HG03280 (cell line): ENCODE results near the gene TIMM22.
"Not testable (repeated sequence)": the region's sequence is repeated elsewhere in the genome, so short reads cannot be mapped to it uniquely, and the experiment has no call there.

Experiments
- ATAC-seq: cut with Tn5 transposase; IDR thresholded peaks from one replicate; pipeline ENCODE4 v1.9.1; 2021; ENCODE audit warnings: mild to moderate bottlenecking, moderate library complexity; ENCODE audit not compliant: unreplicated experiment

Gene TIMM22

DNA sequence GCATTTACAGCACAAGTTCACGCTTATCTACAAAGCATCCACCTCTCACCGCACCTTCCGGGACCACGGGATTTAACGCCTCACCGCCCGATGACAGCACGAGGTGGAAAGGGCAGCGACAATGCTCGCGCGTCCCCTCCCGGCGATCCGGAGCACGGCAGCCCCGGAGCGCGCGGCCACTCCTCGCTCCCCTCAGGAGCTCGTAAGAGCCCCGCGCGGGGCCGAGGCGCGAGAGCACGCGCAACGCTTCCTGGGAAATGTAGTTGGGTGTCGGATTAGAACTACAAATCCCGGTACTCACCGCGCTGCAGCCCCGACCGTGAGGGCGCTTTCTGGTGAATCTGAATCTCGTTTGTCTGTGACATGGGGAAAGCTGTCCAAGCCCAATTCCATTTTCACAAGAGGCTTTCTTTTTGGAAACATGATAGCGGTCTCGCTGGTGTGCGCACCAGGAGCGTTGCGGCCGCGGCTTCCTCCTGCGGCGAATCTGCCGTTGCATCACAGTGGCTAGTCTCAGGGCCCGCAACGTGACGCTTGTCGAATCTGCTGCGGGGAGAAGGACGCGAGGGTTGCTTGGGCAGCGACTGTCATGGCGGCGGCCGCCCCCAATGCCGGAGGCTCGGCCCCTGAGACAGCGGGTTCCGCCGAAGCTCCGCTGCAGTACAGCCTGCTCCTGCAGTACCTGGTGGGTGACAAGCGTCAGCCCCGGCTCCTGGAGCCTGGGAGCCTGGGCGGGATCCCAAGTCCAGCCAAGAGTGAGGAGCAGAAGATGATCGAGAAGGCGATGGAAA, at the start of gene TIMM22:
Gene TIMM22, plus strand, starts transcription at position 576 of the 791 bp plus-strand sequence. Its CDS starts 14 bp downstream, at position 590.
- ATAC-seq = peak; percentile 92

DNA sequence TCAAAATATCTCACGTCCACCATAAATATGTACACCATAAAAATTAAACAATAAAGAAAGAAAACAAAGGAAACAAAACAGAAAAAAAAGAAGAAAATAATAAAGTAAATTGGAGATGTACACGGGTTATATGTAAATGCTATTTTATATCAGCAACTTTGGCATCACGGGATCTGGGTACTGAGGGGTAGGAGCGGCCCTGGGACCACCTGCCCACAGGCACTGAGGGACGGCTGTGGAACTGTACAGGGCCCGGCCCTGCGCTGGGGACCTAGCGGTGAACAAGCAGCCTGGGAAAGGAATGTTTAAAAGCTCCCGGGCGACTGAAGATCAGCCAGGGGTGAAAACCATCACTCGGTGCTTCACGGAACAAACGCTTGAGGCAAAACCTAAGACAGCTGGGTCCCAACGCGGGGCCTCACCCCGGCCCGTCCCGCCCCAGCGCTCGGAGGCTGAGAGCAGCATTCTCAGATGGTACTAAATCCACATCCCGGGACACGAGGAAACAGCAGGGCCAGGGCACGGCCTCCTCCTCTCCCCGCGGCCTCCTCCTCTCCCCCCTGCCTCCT, 48.6 kb upstream of the TIMM22 start:
- ATAC-seq = no peak

DNA sequence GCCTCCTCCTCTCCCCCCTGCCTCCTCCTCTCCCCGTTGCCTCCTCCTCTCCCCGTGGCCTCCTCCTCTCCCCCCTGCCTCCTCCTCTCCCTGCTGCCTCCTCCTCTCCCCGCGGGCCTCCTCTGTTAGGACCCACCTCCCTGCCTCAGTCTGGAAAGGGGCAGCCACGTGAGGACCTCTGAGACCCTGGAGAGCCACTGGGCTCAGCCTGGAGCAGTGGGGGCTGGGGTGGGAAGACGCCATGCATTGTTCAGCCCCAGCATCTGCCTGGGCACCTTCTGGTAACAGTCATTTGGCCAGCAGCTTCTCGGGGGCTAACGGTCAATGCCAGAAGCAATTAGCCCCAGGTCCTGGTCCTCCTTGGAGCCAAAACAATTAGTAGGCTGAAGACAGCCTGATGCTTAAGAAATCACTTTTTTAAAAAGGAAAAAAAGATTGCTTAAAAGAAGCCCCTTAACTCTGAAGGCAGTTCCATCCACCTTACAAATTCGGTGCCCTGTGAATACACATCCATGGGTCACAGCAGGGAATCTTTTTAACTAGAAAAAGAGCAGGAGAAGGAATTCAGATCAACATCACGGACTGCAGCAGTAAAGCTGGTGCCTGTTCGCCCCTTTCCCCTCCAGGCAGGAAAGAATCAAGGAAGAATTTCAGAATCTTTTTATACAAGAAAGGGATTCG, 47.2 kb upstream of the TIMM22 start:
- ATAC-seq = no peak

DNA sequence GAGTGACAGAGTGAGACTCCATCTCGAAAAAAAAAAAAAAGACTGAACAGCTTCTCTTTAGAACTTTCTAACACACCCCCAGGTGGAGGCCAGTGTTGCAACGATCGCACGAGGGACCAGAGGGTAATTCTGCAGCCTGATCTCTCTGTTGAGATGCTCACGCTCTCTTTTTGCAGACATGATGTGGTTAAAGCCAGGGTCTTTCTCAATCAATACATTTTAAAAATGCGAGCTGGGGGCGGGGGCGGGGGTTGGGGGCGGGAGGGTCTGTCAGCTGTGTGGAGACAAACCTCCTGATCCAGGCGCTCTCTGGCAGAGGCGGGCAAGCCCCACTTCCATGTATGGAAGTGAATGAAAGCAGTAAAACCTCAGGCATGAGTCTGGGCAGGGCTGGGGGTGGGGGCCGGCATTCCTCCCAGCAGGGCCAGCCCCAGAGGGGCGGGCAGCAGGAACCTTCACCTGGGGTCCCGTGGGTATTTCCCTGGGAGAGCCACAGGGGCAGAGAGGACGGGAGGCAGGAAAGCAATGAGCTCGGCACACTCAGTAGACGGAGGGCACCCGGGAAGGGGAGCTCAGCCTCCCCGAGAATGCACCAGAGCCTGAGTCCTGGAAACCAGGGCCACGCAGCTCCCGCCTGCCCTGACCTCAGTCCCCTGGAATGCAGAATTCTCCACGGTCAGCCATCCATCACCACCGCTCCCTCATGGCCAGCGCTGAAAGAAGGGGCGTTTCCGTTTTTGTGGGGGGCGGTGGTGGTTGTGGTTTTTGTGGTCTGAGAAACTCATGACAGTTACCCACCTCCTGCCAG, 45.4 kb upstream of the TIMM22 start:
- no peak for ATAC-seq

DNA sequence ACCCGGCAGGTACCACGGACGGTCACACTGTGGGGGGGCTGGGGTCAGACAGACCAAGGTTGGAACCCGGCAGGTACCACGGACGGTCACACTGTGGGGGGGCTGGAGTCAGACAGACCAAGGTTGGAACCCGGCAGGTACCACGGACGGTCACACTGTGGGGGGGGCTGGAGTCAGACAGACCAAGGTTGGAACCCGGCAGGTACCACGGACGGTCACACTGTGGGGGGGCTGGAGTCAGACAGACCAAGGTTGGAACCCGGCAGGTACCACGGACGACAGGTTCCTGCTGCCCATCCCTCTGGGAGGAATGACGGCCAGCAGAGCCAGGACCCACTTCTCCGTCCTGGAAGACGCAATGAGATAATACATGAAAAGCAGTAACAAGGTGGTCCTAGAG, 44.3 kb upstream of the TIMM22 start:
- not testable (repeated sequence) for ATAC-seq

DNA sequence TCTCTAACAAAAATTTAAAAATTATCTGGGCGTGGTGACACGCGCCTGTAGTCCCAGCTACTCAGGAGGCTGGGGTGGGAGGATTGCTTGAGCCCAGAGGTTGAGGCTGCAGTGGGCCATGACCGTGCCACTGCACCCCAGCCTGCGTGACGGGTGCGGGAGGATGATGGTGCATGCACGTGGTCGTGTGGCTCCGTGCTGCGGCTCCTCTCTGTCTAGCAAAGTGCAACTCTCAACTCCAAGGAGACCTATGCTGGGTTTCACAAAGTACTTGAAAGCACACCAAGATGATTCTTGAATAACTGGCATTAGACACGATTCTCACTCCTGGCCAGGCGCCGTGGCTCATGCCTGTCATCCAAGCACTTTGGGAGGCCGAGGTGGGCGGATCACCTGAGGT, 43.2 kb upstream of the TIMM22 start:
- no peak for ATAC-seq

DNA sequence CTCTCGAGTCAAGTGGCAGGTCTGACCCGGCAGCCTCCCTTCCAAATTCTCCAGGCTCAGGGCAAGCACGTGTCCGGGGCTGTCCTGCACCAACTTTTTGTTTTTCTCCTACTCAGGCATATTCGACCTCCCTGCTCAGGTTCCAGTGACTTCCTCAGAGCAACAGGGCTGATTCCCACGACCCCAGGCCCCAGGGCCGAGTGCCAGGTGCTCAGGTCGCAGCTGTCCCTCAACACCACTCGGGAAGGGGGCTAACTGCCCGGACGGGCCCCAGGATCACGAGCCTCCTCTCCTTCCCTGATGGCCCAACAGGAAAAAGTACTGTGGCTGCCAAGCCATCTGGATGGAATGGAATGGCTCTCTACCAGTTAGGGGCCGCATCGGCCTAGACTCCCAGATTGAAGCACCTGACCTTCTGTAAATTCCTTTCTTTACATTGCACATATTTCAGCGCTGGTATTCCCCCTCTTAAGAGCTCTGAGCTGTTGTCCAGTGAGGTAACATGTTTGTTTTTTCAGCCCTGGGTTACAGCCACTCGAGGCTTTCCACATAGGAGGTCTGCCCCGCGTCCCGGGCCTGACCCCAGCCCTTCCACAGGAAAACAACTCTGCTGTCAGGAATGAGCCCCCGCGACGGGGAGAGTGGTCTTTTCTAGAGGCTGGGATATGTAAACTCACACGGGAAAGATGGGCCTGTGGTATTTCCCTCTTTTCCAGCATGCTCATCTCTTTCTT, 42.3 kb upstream of the TIMM22 start:
- ATAC-seq = no peak

DNA sequence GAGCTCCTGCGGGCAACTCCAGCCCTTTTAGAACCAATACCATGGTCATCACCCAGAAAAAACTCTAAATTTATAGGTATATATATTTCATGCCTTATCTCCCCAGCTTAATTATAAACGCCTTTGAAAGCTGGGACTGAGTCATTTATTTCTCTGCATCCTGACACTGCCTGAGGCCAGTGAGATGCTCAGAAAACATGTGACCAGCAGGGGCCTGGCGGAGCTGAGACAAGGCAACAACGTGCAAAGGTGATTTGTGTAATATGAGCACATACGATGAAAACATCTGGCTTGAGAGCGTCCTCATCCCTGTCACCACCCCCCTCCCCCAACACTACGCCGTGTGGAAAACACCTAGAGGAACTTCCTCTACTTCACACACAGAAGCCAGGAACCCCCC, 40.0 kb upstream of the TIMM22 start:
- no peak for ATAC-seq

DNA sequence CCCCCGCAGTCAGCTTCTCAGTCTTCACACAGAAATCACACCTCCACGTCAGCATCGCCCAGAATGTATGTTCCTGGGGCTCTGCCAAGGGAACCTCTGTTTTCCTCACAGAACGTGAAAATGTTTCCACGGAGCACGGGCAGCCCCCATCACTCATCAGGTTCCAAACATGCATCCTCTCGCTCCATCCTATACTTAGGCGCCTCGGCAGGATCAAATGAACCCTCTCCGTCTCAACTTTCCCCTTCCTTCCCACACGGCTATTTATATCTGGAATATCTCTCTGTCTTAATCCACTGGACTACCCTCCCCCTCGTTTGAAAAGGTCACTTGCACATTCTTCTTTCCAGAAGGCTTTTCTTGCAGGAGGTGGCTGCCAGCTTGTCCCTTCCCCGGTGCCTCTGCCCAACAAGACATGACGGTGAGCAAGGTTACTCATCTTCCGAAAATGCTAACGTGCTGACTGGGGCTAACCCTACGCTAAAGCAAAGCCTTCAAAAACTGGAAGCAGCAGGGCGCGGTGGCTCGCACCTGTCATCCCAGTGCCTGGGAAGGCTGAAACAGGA, 39.0 kb upstream of the TIMM22 start:
- ATAC-seq = no peak

DNA sequence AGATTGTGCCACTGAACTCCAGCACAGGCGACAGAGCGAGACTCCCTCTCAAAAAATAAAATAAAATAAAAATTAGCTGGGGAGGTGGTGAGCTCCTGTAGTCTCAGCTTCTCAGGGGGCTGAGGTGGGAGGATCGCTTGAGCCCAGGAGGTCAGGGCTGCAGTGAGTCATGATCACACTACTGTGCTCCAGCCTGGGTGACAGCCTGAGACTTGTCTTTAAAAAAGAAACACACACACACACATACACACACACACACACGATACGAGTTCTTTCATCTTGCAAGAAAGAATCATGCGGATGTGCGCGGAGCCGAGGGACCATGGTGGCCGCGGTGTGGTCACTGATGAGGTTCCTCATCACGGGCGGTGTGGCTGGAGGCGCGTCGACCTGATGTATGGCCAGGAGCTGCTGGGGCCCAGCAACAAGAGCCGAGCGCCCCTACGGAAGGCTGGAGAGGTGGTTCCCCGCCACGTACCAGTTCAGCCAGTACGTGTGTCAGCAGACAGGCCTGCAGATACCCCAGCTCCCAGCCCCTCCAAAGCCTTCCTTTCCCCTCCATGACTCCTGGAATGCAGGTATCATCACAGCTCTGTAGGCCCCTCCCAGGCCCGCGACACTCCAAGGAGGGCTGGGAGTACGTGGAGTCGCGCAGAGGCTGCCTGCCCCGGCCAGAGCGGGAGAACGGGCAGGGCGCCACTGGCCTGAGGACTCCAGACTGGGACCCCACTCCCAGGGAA, 38.0 kb upstream of the TIMM22 start:
- ATAC-seq = no peak

DNA sequence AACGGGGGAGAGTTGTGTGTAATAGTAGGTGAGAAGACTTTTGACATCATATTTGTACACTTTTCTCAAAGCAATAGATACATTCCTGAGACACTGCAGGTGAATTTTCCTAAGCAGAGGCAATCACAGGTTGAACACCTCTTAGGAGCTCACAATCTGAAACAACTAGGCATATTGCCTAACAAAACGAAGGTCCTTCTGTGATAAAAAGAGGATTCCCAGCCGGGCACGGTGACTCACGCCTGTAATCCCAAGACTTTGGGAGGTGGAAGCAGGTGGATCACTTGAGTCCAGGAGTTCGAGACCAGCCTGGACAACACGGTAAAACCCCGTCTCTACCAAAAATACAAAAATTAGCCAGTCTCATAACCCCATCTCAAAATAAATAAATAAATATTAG, 34.8 kb upstream of the TIMM22 start:
- no peak for ATAC-seq

DNA sequence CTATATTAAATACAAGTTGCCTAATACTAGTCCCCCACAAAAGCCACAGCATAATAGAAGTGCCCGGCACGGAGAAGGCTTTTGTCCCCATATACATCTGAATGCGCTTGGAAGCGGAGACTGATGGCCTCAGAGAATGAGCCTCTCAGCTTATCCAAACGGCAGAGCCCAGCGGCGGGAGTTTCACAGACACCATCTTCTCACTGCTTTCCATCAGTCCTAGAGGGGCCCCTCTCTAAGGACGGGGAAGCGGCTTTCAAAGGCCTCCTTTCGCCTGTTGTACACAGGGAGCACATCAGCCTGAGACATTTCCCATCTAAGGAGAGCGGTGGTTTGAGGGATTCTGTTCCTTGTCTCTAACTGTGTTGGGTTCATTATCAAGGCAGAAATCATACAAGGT, 34.3 kb upstream of the TIMM22 start:
- no peak for ATAC-seq

DNA sequence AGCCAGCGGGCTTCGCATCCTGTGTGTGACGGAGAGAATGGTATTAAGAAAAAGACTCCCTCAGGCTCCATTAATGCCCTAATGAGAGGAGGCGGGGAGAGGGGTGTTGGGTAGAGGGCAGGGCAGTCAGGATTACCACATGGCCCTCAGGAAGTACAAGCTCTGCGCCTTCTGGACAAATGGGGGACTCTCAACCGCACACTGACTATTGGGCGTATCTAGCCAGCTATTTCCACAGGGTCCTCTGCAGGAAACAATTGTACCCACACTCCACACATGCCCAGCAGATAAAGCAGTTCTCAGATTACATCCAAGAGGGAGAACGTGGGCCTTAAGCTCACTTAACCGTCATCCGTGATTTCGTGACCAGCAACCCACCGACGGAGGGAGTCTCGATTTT, 32.1 kb upstream of the TIMM22 start:
- ATAC-seq = no peak

DNA sequence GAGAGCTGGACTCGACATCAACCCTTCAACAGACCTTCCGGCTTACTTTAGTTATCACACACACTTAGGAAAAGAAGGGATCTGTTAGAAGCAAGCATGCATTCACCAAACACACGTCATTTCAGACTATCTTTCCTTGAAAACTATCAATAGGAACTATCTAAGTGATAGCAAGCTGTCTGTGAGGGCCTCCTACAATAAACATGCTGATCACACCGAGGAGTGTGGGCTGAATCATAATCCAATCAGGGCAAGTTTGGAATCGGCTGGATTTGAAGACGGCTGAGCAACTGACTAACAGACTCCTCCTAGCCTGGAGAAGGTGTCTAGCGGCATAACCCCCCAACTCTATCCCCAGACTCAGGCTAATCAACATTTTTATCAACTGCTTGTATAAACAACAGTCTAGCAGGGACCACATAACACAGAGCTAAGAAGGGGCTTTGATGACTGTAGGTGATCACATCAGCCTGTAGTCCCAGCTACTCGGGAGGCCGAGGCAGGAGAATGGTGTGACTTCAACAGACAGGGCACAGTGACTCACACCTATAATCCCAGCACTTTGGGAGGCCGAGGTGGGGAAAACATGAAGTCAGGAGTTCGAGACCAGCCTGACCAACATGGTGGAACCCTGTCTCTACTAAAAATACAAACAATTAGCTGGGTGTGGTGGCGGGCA, 31.5 kb upstream of the TIMM22 start:
- no peak for ATAC-seq

DNA sequence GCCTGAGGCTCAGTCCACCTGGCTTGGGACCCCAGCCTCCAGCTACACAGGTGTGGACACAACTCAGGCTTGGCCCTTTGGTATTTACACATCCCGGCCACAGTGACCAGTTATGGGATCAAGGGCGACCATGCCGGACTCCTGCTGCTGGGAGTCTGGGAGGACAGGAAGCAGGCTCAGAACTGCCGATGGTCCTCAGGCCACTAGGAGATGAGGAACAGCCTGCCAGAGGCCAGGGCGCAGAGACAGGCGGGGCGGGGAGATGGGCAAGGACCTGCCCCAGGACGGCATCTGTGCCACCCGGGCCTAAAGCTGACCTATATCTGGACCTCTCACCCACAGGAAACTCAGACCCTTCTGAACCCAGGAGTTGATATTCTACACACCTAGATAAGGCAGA, 29.8 kb upstream of the TIMM22 start:
- ATAC-seq = no peak

DNA sequence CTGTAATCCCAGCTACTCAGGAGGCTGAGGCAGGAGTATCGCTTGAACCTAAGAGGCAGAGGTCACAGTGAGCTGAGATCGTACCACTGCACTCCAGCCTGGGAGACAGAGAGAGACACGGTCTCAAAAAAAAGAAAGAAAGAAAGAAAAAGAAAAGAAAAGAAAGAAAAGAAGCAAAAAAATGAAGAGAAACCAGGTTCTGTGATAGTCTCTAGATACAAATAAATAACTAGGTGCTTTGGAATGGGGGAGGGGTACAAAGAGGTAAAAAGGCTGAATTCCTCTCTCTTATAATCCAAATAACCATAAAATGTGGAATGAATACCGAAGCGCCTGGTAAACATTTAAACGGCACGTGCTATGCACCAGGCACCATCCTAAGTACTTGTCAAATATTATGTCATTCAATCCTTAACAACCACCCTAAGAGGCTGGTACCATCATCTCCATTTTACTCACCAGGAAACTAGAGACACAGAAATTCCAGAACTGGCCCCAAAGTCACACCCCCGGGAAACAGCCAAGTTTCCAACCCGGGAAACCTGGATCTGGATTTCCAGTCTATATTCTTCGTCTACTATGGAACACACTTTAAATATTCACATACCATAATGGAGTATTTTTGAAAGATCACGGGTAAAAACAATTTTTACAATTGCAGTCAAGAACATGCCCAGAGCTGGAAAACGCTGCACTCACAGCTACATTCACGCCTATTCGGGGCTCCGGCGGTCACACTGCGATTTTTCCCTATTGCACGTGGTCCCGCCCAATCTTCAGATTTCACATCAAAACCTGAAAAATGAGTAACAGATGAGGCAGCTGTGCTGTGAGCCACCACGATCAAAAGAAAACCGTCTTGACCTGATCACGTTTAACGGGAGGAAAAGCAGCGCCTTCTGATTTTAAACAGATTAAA, 27.9 kb upstream of the TIMM22 start:
- ATAC-seq = no peak

DNA sequence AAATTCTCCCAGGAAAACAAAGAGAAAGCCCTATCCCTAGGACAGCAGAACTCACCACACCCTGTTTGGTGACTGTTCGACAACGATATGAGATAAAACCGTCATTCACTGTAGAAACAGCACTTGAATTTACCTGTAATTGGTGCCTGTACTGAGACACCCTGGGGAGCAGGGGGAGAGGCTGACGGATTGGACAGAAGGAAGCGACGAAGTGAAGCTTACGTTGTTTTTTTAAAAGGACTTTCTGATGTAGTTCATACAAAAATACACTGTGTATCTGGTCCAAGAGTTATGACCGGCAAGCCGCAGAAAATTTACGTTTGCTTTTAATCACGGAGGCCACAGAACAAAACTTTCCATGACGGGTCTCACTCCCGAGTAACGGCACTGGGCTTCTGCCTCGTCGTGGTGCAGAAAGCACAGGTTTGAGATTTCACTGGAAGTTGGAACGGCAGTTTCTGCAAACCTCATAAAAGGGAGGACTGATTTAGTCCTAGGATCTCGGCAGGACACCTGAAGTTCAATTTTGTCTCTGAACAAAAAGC, 27.0 kb upstream of the TIMM22 start:
- no peak for ATAC-seq

DNA sequence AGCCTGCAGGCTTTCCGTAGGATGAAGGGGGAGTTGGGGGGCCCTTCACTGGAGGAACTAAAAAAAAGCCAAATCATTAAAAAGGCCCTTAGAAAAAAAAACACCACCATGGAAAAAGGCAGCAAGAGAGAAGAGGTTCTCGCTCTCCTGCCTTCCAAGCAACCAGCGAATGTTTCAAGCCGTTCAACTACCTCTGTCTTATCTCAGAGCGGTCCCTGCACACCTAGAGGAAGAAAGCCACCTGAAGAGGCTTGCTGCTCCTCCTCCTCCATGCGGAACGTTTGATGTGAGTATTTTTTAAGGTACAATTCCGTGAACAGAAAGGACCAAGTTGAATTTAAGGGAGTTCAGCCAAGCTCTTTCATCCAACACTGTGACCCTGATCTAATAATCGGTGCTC, 26.6 kb upstream of the TIMM22 start:
- ATAC-seq = no peak
